ENCODE data around the gene ERBB2.

Gene ERBB2

GRCh38 chr17:39769974-39770587 is 70.2 kb downstream of the ERBB2 start:
- Histone ChIP-seq H3K4me3 (replicated peaks; ENCODE audit: low read depth, low read length) (no peak overlapping the region), H3K36me3 (ENCODE audit: control insufficient read depth, insufficient read depth, low read length) (peaks cover 39% of the 10 kb centered on the region), H3K27me3 (replicated peaks; ENCODE audit: control insufficient read depth, insufficient read depth, low read length) (no peaks in the 10 kb centered on the region)
- DNase-seq (ENCODE audit: extremely low read depth, insufficient read length) = peak; percentile 82
- TF ChIP-seq CTCF (IDR thresholded peaks at IDR 0.05; ENCODE audit: insufficient read depth, low read length, poor library complexity, severe bottlenecking) = no peak

GRCh38 chr17:39772415-39772814 is 72.6 kb downstream of the ERBB2 start:
- Histone ChIP-seq H3K36me3 (ENCODE audit: control insufficient read depth, insufficient read depth, low read length) (peaks cover 21% of the 10 kb centered on the region), H3K4me3 (replicated peaks; ENCODE audit: low read depth, low read length) (no peak overlapping the region), H3K27me3 (replicated peaks; ENCODE audit: control insufficient read depth, insufficient read depth, low read length) (no peaks in the 10 kb centered on the region)
- DNase-seq (ENCODE audit: extremely low read depth, insufficient read length) = no peak
- no peak for TF ChIP-seq CTCF (IDR thresholded peaks at IDR 0.05; ENCODE audit: insufficient read depth, low read length, poor library complexity, severe bottlenecking)

- H3K4me3 ChIP-seq (replicated peaks; ENCODE audit: low read depth, low read length) = peak overlapping the region; percentile 23
- TF ChIP-seq CTCF (IDR thresholded peaks at IDR 0.05; ENCODE audit: insufficient read depth, low read length, poor library complexity, severe bottlenecking) = no peak
- no peak for DNase-seq (ENCODE audit: extremely low read depth, insufficient read length)
- peaks cover 20% of the 10 kb centered on the region for H3K36me3 ChIP-seq (ENCODE audit: control insufficient read depth, insufficient read depth, low read length)
- no peaks in the 10 kb centered on the region for H3K27me3 ChIP-seq (replicated peaks; ENCODE audit: control insufficient read depth, insufficient read depth, low read length)
Observed at GRCh38 chr17:39772987-39773934, 73.4 kb downstream of the ERBB2 start.

DNA sequence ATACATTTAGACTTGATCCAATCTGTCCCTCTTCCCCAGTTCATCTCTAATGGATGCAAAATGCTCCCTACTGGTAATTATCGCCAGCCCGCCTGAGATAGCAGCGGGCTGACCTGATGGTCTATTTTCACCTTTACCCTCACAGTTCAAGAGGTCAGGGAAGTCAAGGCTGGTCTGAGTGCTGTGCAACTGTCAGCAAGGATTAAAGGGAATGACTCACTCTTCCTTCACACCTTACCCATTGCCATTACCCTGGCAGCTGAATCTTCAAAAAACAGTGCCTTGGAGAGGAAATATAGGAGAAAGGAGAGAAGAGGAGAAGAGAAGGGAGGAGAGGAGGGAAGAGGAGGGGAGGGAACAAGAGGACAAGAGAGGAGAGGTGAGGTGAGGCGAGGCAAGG is 74.2 kb downstream of the ERBB2 start:
- TF ChIP-seq CTCF (IDR thresholded peaks at IDR 0.05; ENCODE audit: insufficient read depth, low read length, poor library complexity, severe bottlenecking) = no peak
- no peak for DNase-seq (ENCODE audit: extremely low read depth, insufficient read length)
- Histone ChIP-seq H3K4me3 (replicated peaks; ENCODE audit: low read depth, low read length) (peak overlapping the region; percentile 53), H3K36me3 (ENCODE audit: control insufficient read depth, insufficient read depth, low read length) (peaks cover 15% of the 10 kb centered on the region), H3K27me3 (replicated peaks; ENCODE audit: control insufficient read depth, insufficient read depth, low read length) (no peaks in the 10 kb centered on the region)

- peak; percentile 57 for DNase-seq (ENCODE audit: extremely low read depth, insufficient read length)
- Histone ChIP-seq H3K4me3 (replicated peaks; ENCODE audit: low read depth, low read length) (peak overlapping the region; percentile 53), H3K36me3 (ENCODE audit: control insufficient read depth, insufficient read depth, low read length) (peaks cover 12% of the 10 kb centered on the region), H3K27me3 (replicated peaks; ENCODE audit: control insufficient read depth, insufficient read depth, low read length) (no peaks in the 10 kb centered on the region)
- no peak for TF ChIP-seq CTCF (IDR thresholded peaks at IDR 0.05; ENCODE audit: insufficient read depth, low read length, poor library complexity, severe bottlenecking)
Observed at GRCh38 chr17:39775031-39775430, 75.2 kb downstream of the ERBB2 start.

Measured in GM06990 (cell line).